H9 (cell line): ENCODE measurements around the gene RBMY1F. TPM values are rescaled to one million over a fixed set of nuclear protein-coding genes. Genes with fewer than 3 reads are reported as not detected.
"Not testable (repeated sequence)": the region's sequence is repeated elsewhere in the genome, so short reads cannot be mapped to it uniquely, and the experiment has no call there.

ENCODE experiments used
- DNase-seq: peaks from one replicate; pipeline ENCODE4 v3.0.0-alpha.2; 2017
- H2AFZ ChIP-seq: one replicate; pipeline ENCODE4 v1.6.1; 2013; ENCODE audit warnings: mild to moderate bottlenecking, low read length, control low read depth, moderate library complexity
- H2AK5ac ChIP-seq: 2 replicates; pipeline ENCODE4 v1.6.1; 2013; ENCODE audit warnings: low read length, control low read depth, mixed read lengths; ENCODE audit not compliant: insufficient read length
- H2BK120ac ChIP-seq: one replicate; pipeline ENCODE4 v1.6.1; 2013; ENCODE audit warnings: low read depth, mild to moderate bottlenecking, low read length, control low read depth, inconsistent platforms; ENCODE audit not compliant: poor library complexity, severe bottlenecking
- H2BK12ac ChIP-seq: 2 replicates; pipeline ENCODE4 v1.6.1; 2013; ENCODE audit warnings: low read length, control low read depth, mixed read lengths, low read depth; ENCODE audit not compliant: insufficient read length
- H2BK15ac ChIP-seq: 2 replicates; pipeline ENCODE4 v1.6.1; 2013; ENCODE audit warnings: low read depth, low read length, control low read depth
- H2BK20ac ChIP-seq: one replicate; pipeline ENCODE4 v1.6.1; 2013; ENCODE audit warnings: low read depth, mild to moderate bottlenecking, low read length, control low read depth, inconsistent platforms; ENCODE audit not compliant: poor library complexity, severe bottlenecking
- H2BK5ac ChIP-seq: 2 replicates; pipeline ENCODE4 v1.6.1; 2013; ENCODE audit warnings: low read length, control low read depth, mixed read lengths; ENCODE audit not compliant: insufficient read length
- H3K14ac ChIP-seq: 2 replicates; pipeline ENCODE4 v1.6.1; 2013; ENCODE audit warnings: low read length, control low read depth; ENCODE audit not compliant: insufficient read depth
- H3K18ac ChIP-seq: 2 replicates; pipeline ENCODE4 v1.6.1; 2013; ENCODE audit warnings: low read depth, mild to moderate bottlenecking, mixed read lengths, low read length, control low read depth; ENCODE audit not compliant: insufficient read length
- H3K23ac ChIP-seq: 2 replicates; pipeline ENCODE4 v1.6.1; 2013; ENCODE audit warnings: low read length, control low read depth, mixed read lengths, low read depth; ENCODE audit not compliant: insufficient read length
- H3K23me2 ChIP-seq: 2 replicates; pipeline ENCODE4 v1.6.1; 2013; ENCODE audit warnings: low read depth, mild to moderate bottlenecking, mixed read lengths, low read length, control low read depth; ENCODE audit not compliant: insufficient read length, poor library complexity, severe bottlenecking
- H3K27ac ChIP-seq: 2 replicates; pipeline ENCODE4 v1.5.1; 2013; ENCODE audit warnings: low read length, control low read depth, mixed read lengths, low read depth; ENCODE audit not compliant: insufficient read length
- H3K27me3 ChIP-seq: 2 replicates; pipeline ENCODE4 v1.6.1; 2013; ENCODE audit warnings: low read length, control low read depth, inconsistent platforms; ENCODE audit not compliant: insufficient read depth
- H3K4ac ChIP-seq: 2 replicates; pipeline ENCODE4 v1.6.1; 2013; ENCODE audit warnings: low read depth, mild to moderate bottlenecking, control low read depth, inconsistent platforms, low read length, moderate library complexity
- H3K4me1 ChIP-seq: 2 replicates; pipeline ENCODE4 v1.6.1; 2013; ENCODE audit warnings: low read length, control low read depth, inconsistent platforms; ENCODE audit not compliant: insufficient read depth
- H3K4me2 ChIP-seq: 2 replicates; pipeline ENCODE4 v1.6.1; 2013; ENCODE audit warnings: low read length, control low read depth, mixed read lengths; ENCODE audit not compliant: insufficient read length, insufficient read depth
- H3K56ac ChIP-seq: 2 replicates; pipeline ENCODE4 v1.6.1; 2013; ENCODE audit warnings: low read depth, mild to moderate bottlenecking, mixed read lengths, low read length, control low read depth; ENCODE audit not compliant: insufficient read length
- H3K79me1 ChIP-seq: 2 replicates; pipeline ENCODE4 v1.6.1; 2013; ENCODE audit warnings: low read depth, mild to moderate bottlenecking, moderate library complexity, low read length, control low read depth, inconsistent platforms; ENCODE audit not compliant: insufficient read depth, poor library complexity, severe bottlenecking
- H3K79me2 ChIP-seq: 2 replicates; pipeline ENCODE4 v1.6.1; 2013; ENCODE audit warnings: low read length, control low read depth, inconsistent platforms; ENCODE audit not compliant: insufficient read depth
- H3K9ac ChIP-seq: 2 replicates; pipeline ENCODE4 v1.6.1; 2013; ENCODE audit warnings: low read length, control low read depth, mixed read lengths; ENCODE audit not compliant: insufficient read length; ENCODE audit errors: extremely low read depth
- H3K9me3 ChIP-seq: one replicate; pipeline ENCODE4 v1.6.1; 2013; ENCODE audit warnings: low read depth, low read length, inconsistent platforms; ENCODE audit not compliant: control insufficient read depth
- H3T11ph ChIP-seq: one replicate; pipeline ENCODE4 v1.6.1; 2013; ENCODE audit warnings: mild to moderate bottlenecking, low read length, control low read depth, inconsistent platforms
- H4K20me1 ChIP-seq: one replicate; pipeline ENCODE4 v1.6.1; 2013; ENCODE audit not compliant: control insufficient read depth, insufficient read length, insufficient read depth
- H4K5ac ChIP-seq: 2 replicates; pipeline ENCODE4 v1.6.1; 2013; ENCODE audit warnings: low read depth, mild to moderate bottlenecking, mixed read lengths, low read length, control low read depth; ENCODE audit not compliant: insufficient read length
- H4K8ac ChIP-seq: replicated peaks from 2 replicates; pipeline ENCODE4 v1.6.1; 2013; ENCODE audit warnings: low read length, control low read depth, mixed read lengths, low read depth; ENCODE audit not compliant: insufficient read length
- H4K91ac ChIP-seq: 2 replicates; pipeline ENCODE4 v1.6.1; 2013; ENCODE audit warnings: low read depth, mild to moderate bottlenecking, moderate library complexity, mixed read lengths, low read length, control low read depth; ENCODE audit not compliant: insufficient read length
- H3K27ac Mint-ChIP-seq, 3 experiments: 2 replicates in 2 of 3; 3 replicates in 1 of 3; pipeline ENCODE4 v1.8.0; 2020 to 2021; ENCODE audit warnings: mixed read lengths in 3 of 3, mild to moderate bottlenecking in 1 of 3, moderate library complexity in 1 of 3
- H3K27me3 Mint-ChIP-seq: 2 replicates; pipeline ENCODE4 v1.8.0; 2021; ENCODE audit warnings: low read depth, mild to moderate bottlenecking, moderate library complexity, mixed read lengths
- H3K36me3 Mint-ChIP-seq, 3 experiments: 2 replicates in 2 of 3; 3 replicates in 1 of 3; pipeline ENCODE4 v1.8.0; 2020 to 2021; ENCODE audit warnings: low read depth in 3 of 3, mixed read lengths in 3 of 3; ENCODE audit not compliant: insufficient read depth in 1 of 3
- H3K4me1 Mint-ChIP-seq, 2 experiments: 2 replicates each; pipeline ENCODE4 v1.8.0; 2020; ENCODE audit warnings: mixed read lengths in 2 of 2
- H3K4me3 Mint-ChIP-seq, 2 experiments: 2 replicates in 1 of 2; 3 replicates in 1 of 2; pipeline ENCODE4 v1.8.0; 2020 to 2021; ENCODE audit warnings: mild to moderate bottlenecking in 2 of 2, mixed read lengths in 2 of 2, moderate library complexity in 1 of 2
- H3K9me3 Mint-ChIP-seq, 2 experiments: 2 replicates in 1 of 2; 3 replicates in 1 of 2; pipeline ENCODE4 v1.8.0; 2020; ENCODE audit warnings: mild to moderate bottlenecking in 2 of 2, mixed read lengths in 2 of 2, moderate library complexity in 1 of 2
- WGBS: extraction: QIAGEN DNeasy Blood & Tissue Kit; methylation state at CpG from one replicate; pipeline ENCODE4 v1.1.7; 2013; ENCODE audit warnings: missing lambda C conversion rate, low lambda C conversion rate, mixed read lengths; ENCODE audit not compliant: insufficient read length; ENCODE audit errors: extremely low coverage; 5-methylcytosine and 5-hydroxymethylcytosine counted together
- long read RNA-seq: library from polyadenylated mRNA; unstranded; transcript quantifications from one replicate; pipeline ENCODE4 v2.0.0, GENCODE V29; 2020
- total RNA-seq: library from RNA; stranded (reverse); gene quantifications from 2 replicates; pipeline ENCODE4 v1.2.1, GENCODE V29; 2021

Gene RBMY1F
- total RNA-seq = not detected in 2 replicates
- long read RNA-seq = 0 reads

DNA sequence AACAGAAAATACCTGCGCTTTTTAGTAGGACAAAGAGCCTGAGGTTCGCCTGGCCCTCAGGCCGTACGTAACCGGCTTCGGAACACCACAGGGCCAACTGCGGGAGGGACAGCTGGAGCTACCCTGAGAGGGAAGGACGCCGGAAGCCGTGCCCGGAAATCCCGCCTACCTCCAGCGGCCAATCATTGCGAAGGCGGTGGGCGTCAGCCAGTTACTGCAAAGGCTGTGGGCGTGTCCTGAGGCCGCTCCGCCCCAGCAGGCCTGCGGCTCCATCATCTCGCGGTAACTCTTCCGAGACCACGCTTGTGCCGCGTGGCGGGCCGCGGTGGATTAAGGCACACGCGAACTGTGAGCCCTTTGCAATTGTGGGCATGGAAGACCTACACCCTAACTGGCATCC, at the start of gene RBMY1F:
TSS of gene RBMY1F (minus strand) at position 101 of the 400 bp plus-strand sequence. CDS start 1,954 bp downstream, outside the sequence.
- not testable (repeated sequence) for H2AK5ac ChIP-seq, H3K27me3 ChIP-seq, H3K14ac ChIP-seq, H4K5ac ChIP-seq, H4K91ac ChIP-seq, H3K18ac ChIP-seq, H4K20me1 ChIP-seq, H2BK5ac ChIP-seq, H3K56ac ChIP-seq, H3K9me3 ChIP-seq, H2BK120ac ChIP-seq, H2BK15ac ChIP-seq, H3T11ph ChIP-seq, H3K4me3 Mint-ChIP-seq, H3K27me3 Mint-ChIP-seq, H3K23me2 ChIP-seq, H3K36me3 Mint-ChIP-seq, H3K4me1 Mint-ChIP-seq, H3K9ac ChIP-seq, H3K27ac ChIP-seq, H3K4me1 ChIP-seq, H3K23ac ChIP-seq, H3K79me1 ChIP-seq, H3K4ac ChIP-seq, H2BK20ac ChIP-seq, H3K79me2 ChIP-seq, H3K4me2 ChIP-seq, H2AFZ ChIP-seq, DNase-seq, H3K9me3 Mint-ChIP-seq, H4K8ac ChIP-seq, H2BK12ac ChIP-seq, H3K27ac Mint-ChIP-seq
- WGBS = no CpG with 5 or more reads among the region's 31 CpGs

DNA sequence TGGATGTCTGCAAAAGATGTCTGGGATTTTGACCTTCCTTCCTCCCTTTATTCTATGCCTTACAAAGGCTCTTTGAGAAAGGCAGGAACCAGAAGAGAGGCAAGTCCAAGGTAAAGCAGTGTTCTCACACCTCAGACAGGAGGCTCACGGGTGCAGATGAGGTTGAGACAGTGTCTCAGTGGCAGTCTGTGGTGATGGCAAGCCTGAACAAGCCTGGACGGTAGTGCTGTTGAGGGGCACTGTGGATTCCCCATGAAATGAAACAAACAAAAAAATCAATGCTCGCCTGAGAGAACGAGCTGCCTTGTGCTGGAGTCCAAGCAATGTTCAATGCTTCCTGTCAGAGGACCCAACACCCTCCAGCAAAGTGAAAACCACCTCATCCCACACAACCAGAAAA, 31.6 kb downstream of the RBMY1F start:
- H3K18ac ChIP-seq, H2BK12ac ChIP-seq, H2AFZ ChIP-seq, H3K23me2 ChIP-seq, H3K9me3 Mint-ChIP-seq, H3K27me3 ChIP-seq, H2BK15ac ChIP-seq, H3K4me3 Mint-ChIP-seq, H3K79me1 ChIP-seq, H3K9ac ChIP-seq, H2BK20ac ChIP-seq, H3K4me2 ChIP-seq, H3K4me1 Mint-ChIP-seq, H3K79me2 ChIP-seq, H3K56ac ChIP-seq, H3K23ac ChIP-seq, H3T11ph ChIP-seq, H2AK5ac ChIP-seq, H3K4ac ChIP-seq, H3K27ac Mint-ChIP-seq, H3K27ac ChIP-seq, H3K36me3 Mint-ChIP-seq, H2BK5ac ChIP-seq, H4K91ac ChIP-seq, H3K27me3 Mint-ChIP-seq, H4K20me1 ChIP-seq, H4K5ac ChIP-seq, DNase-seq, H3K4me1 ChIP-seq, H3K14ac ChIP-seq, H2BK120ac ChIP-seq, H4K8ac ChIP-seq, H3K9me3 ChIP-seq: not testable (repeated sequence)
- no CpG with 5 or more reads among the region's 4 CpGs for WGBS
